ENCODE results near the gene TFRC. TPM values are rescaled to one million over a fixed set of nuclear protein-coding genes. Genes with fewer than 3 reads are reported as not detected.
"Not testable (repeated sequence)": the region's sequence is repeated elsewhere in the genome, so short reads cannot be mapped to it uniquely, and the experiment has no call there.

Gene TFRC
- total RNA-seq, 2 experiments from 2014 or later, result 341 to 347 TPM

GRCh38 chr3:196108075-196108743, 26.3 kb upstream of the TFRC start:
- Mint-ChIP-seq H3K27me3 (no peaks in the 10 kb centered on the region), H3K36me3 (no peaks in the 10 kb centered on the region), H3K27ac (no peak overlapping the region), H3K4me3 (no peak overlapping the region), H3K4me1 (ENCODE audit: low read depth) (peaks cover 19% of the 10 kb centered on the region), H3K9me3 (no peaks in the 10 kb centered on the region)
- intact Hi-C loops (cut with micrococcal nuclease), result no loop called here
- DNase-seq, result no peak
- ChIA-PET POLR2A (no interaction called here), CTCF (interaction anchor here (2.0 kb wide), 1 partner anchor 35 kb away, joined by 8 read pairs; no protein-coding TSS in a partner anchor)

- DNase-seq; H3K4me1 Mint-ChIP-seq (ENCODE audit: low read depth); POLR2A ChIA-PET: not testable (repeated sequence)
Measured at GRCh38 chr3:196104707-196105106, 22.8 kb upstream of the TFRC start.

GRCh38 chr3:196098365-196098980, 16.6 kb upstream of the TFRC start:
- DNase-seq; H3K36me3 Mint-ChIP-seq; intact Hi-C loops (cut with micrococcal nuclease); H3K4me3 Mint-ChIP-seq; POLR2A ChIA-PET; H3K4me1 Mint-ChIP-seq (ENCODE audit: low read depth); CTCF ChIA-PET; H3K9me3 Mint-ChIP-seq; H3K27ac Mint-ChIP-seq; H3K27me3 Mint-ChIP-seq: not testable (repeated sequence)

More at GRCh38 chr3:196104707-196105106, 22.8 kb upstream of the TFRC start:
- CTCF ChIA-PET, result interaction anchor here (1.8 kb wide), 1 partner anchor 31 kb away, joined by 8 read pairs; no protein-coding TSS in a partner anchor
- H3K36me3 Mint-ChIP-seq; intact Hi-C loops (cut with micrococcal nuclease); H3K9me3 Mint-ChIP-seq; H3K27me3 Mint-ChIP-seq; H3K27ac Mint-ChIP-seq; H3K4me3 Mint-ChIP-seq: not testable (repeated sequence)

GRCh38 chr3:196097373-196098154, 15.7 kb upstream of the TFRC start:
- intact Hi-C loops (cut with micrococcal nuclease), result no loop called here
- Mint-ChIP-seq H3K36me3 (no peaks in the 10 kb centered on the region), H3K9me3 (peaks cover 3% of the 10 kb centered on the region), H3K27ac (no peak overlapping the region), H3K4me1 (ENCODE audit: low read depth) (peaks cover 12% of the 10 kb centered on the region), H3K4me3 (no peak overlapping the region), H3K27me3 (no peaks in the 10 kb centered on the region)
- CTCF ChIA-PET, result interaction anchor here (1.7 kb wide), 1 partner anchor 99 kb away, joined by 7 read pairs; no protein-coding TSS in a partner anchor
- POLR2A ChIA-PET, result no interaction called here
- peak; percentile 46 for DNase-seq

GRCh38 chr3:196096382-196096953, 14.6 kb upstream of the TFRC start:
- Mint-ChIP-seq H3K4me3 (no peak overlapping the region), H3K27me3 (no peaks in the 10 kb centered on the region), H3K4me1 (ENCODE audit: low read depth) (peaks cover 12% of the 10 kb centered on the region), H3K27ac (no peak overlapping the region), H3K9me3 (no peaks in the 10 kb centered on the region), H3K36me3 (no peaks in the 10 kb centered on the region)
- intact Hi-C loops (cut with micrococcal nuclease), result no loop called here
- DNase-seq, result no peak
- ChIA-PET CTCF (interaction anchor here (1.7 kb wide), 1 partner anchor 100 kb away, joined by 7 read pairs; no protein-coding TSS in a partner anchor), POLR2A (interaction anchor here (1.1 kb wide), 1 partner anchor 10 kb away, joined by 3 read pairs; no protein-coding TSS in a partner anchor)

- intact Hi-C loops (cut with micrococcal nuclease), result no loop called here
- POLR2A ChIA-PET, result no interaction called here
- H3K9me3 Mint-ChIP-seq, result no peaks in the 10 kb centered on the region
- H3K4me1 Mint-ChIP-seq (ENCODE audit: low read depth), result peaks cover 7% of the 10 kb centered on the region
- H3K4me3 Mint-ChIP-seq, result no peak overlapping the region
- no peaks in the 10 kb centered on the region for H3K36me3 Mint-ChIP-seq
- no peak overlapping the region for H3K27ac Mint-ChIP-seq
- CTCF ChIA-PET, result interaction anchor here (0.6 to 1.9 kb wide), 5 partner anchors 20 to 429 kb away, joined by 3 to 15 read pairs (median 4); no protein-coding TSS in a partner anchor
- DNase-seq, result no peak
- H3K27me3 Mint-ChIP-seq, result no peaks in the 10 kb centered on the region
Measured at GRCh38 chr3:196093317-196094111, 11.6 kb upstream of the TFRC start.

GRCh38 chr3:196087906-196088305, 6.0 kb upstream of the TFRC start:
- H3K4me1 Mint-ChIP-seq (ENCODE audit: low read depth), result peaks cover 1% of the 10 kb centered on the region
- no peaks in the 10 kb centered on the region for H3K36me3 Mint-ChIP-seq
- no peak for DNase-seq
- H3K27ac Mint-ChIP-seq, result no peak overlapping the region
- CTCF ChIA-PET, result interaction anchor here (0.8 to 1.8 kb wide), 3 partner anchors 15 to 750 kb away, joined by 3 to 6 read pairs (median 3); no protein-coding TSS in a partner anchor
- POLR2A ChIA-PET, result no interaction called here
- no peaks in the 10 kb centered on the region for H3K9me3 Mint-ChIP-seq
- intact Hi-C loops (cut with micrococcal nuclease), result no loop called here
- no peaks in the 10 kb centered on the region for H3K27me3 Mint-ChIP-seq
- no peak overlapping the region for H3K4me3 Mint-ChIP-seq

GRCh38 chr3:196082619-196082971, 705 bp upstream of the TFRC start:
- H3K4me1 Mint-ChIP-seq (ENCODE audit: low read depth), result peaks cover 27% of the 10 kb centered on the region
- intact Hi-C loops (cut with micrococcal nuclease), result loop anchor here (1.0 kb wide), 4 partner anchors 30 to 420 kb away; no protein-coding TSS in a partner anchor
- POLR2A ChIA-PET, result no interaction called here
- peak overlapping the region; percentile 99 for H3K4me3 Mint-ChIP-seq
- no peaks in the 10 kb centered on the region for H3K27me3 Mint-ChIP-seq
- H3K36me3 Mint-ChIP-seq, result peaks cover 29% of the 10 kb centered on the region
- H3K9me3 Mint-ChIP-seq, result no peaks in the 10 kb centered on the region
- H3K27ac Mint-ChIP-seq, result peak overlapping the region; percentile 92
- DNase-seq, result no peak
- CTCF ChIA-PET, result interaction anchor here (1.0 kb wide), 2 partner anchors 9 to 113 kb away, joined by 3 to 6 read pairs; no protein-coding TSS in a partner anchor

GRCh38 chr3:196081002-196081833, 672 bp downstream of the TFRC start:
- CTCF ChIA-PET, result interaction anchor here (1.1 kb wide), 1 partner anchor 105 kb away, joined by 3 read pairs; no protein-coding TSS in a partner anchor
- POLR2A ChIA-PET, result interaction anchor here (0.8 to 1.7 kb wide), 6 partner anchors 17 to 111 kb away, joined by 3 to 12 read pairs (median 3); no protein-coding TSS in a partner anchor
- H3K27me3 Mint-ChIP-seq, result no peaks in the 10 kb centered on the region
- DNase-seq, result peak; percentile 73
- peaks cover 36% of the 10 kb centered on the region for H3K4me1 Mint-ChIP-seq (ENCODE audit: low read depth)
- H3K27ac Mint-ChIP-seq, result peak overlapping the region; percentile 92
- H3K36me3 Mint-ChIP-seq, result peaks cover 37% of the 10 kb centered on the region
- no peaks in the 10 kb centered on the region for H3K9me3 Mint-ChIP-seq
- intact Hi-C loops (cut with micrococcal nuclease), result loop anchor here (1.0 kb wide), 1 partner anchor 8 kb away; no protein-coding TSS in a partner anchor
- peak overlapping the region; percentile 99 for H3K4me3 Mint-ChIP-seq

- POLR2A ChIA-PET, result interaction anchor here (1.2 to 2.3 kb wide), 6 partner anchors 13 to 112 kb away, joined by 3 to 12 read pairs (median 4); no protein-coding TSS in a partner anchor
- intact Hi-C loops (cut with micrococcal nuclease); DNase-seq; H3K9me3 Mint-ChIP-seq; H3K27me3 Mint-ChIP-seq: not testable (repeated sequence)
- CTCF ChIA-PET, result interaction anchor here (0.8 to 2.7 kb wide), 6 partner anchors 11 to 118 kb away, joined by 3 to 16 read pairs (median 4); no protein-coding TSS in a partner anchor
- peak overlapping the region; percentile 92 for H3K27ac Mint-ChIP-seq
- H3K4me3 Mint-ChIP-seq, result peak overlapping the region; percentile 99
- peaks cover 39% of the 10 kb centered on the region for H3K4me1 Mint-ChIP-seq (ENCODE audit: low read depth)
- H3K36me3 Mint-ChIP-seq, result peaks cover 42% of the 10 kb centered on the region
Measured at GRCh38 chr3:196080101-196080846, 1.6 kb downstream of the TFRC start.

Measured in activated CD4-positive, alpha-beta memory T cell treated with anti-CD3 and anti-CD28 coated beads for 36 hours (primary cell).